SK-N-SH (cell line): ENCODE data around the gene ERC1.

Experiments used
- CTCF ChIP-seq: fragments of 200-600 bp; sonication (generic); IDR thresholded peaks from 2 replicates; pipeline ENCODE4 v1.6.1; 2017; ENCODE audit warnings: antibody characterized with exemption, mild to moderate bottlenecking, moderate library complexity
- ELF1 ChIP-seq: IDR thresholded peaks from 2 replicates; pipeline ENCODE4 v1.4.0; 2012
- EP300 ChIP-seq, 2 experiments: IDR thresholded peaks; 2 replicates each; pipeline versions ENCODE4 v1.4.0 to v1.6.1; 2012; ENCODE audit warnings: borderline replicate concordance in 1 of 2, low read depth in 1 of 2, low read length in 1 of 2
- EZH2phosphoT487 ChIP-seq: fragments of 200-600 bp; sonication (generic); IDR thresholded peaks from 2 replicates; pipeline ENCODE4 v1.6.1; 2017; ENCODE audit warnings: low read depth, mixed run types, mild to moderate bottlenecking, antibody characterized with exemption, moderate library complexity, borderline replicate concordance
- GATA2 ChIP-seq: sonication (generic); formaldehyde crosslinking; IDR thresholded peaks from 2 replicates; pipeline ENCODE4 v1.5.0; 2020; ENCODE audit warnings: mild to moderate bottlenecking, missing genetic modification reagents
- MEF2A ChIP-seq: IDR thresholded peaks from 2 replicates; pipeline ENCODE4 v1.4.0; 2012; ENCODE audit warnings: low read depth, borderline replicate concordance
- MXI1 ChIP-seq: IDR thresholded peaks from 2 replicates; pipeline ENCODE4 v1.6.1; 2012; ENCODE audit warnings: mild to moderate bottlenecking, low read depth, low read length, improper control_type of control experiment
- NFIC ChIP-seq: IDR thresholded peaks from 2 replicates; pipeline ENCODE4 v1.4.0; 2012; ENCODE audit warnings: borderline replicate concordance
- POLR2AphosphoS5 ChIP-seq: IDR thresholded peaks from 2 replicates; pipeline ENCODE4 v1.6.1; 2012; ENCODE audit warnings: low read depth, low read length
- RAD21 ChIP-seq: IDR thresholded peaks from 2 replicates; pipeline ENCODE4 v1.6.1; 2012; ENCODE audit warnings: mild to moderate bottlenecking, low read length
- REST ChIP-seq: IDR thresholded peaks from 2 replicates; pipeline ENCODE4 v1.6.1; 2012; ENCODE audit warnings: mild to moderate bottlenecking, low read depth, low read length, moderate library complexity
- SIN3A ChIP-seq: IDR thresholded peaks from 2 replicates; pipeline ENCODE4 v1.6.1; 2012; ENCODE audit warnings: low read depth, mild to moderate bottlenecking, low read length, moderate library complexity, borderline replicate concordance
- TAF1 ChIP-seq: IDR thresholded peaks from 2 replicates; pipeline ENCODE4 v1.6.1; 2012; ENCODE audit warnings: low read depth, mild to moderate bottlenecking, low read length, moderate library complexity, borderline replicate concordance

GRCh38 chr12:1373901-1374735, 383.1 kb downstream of the ERC1 start:
- TF ChIP-seq CTCF (no peak), TAF1 (no peak), RAD21 (no peak), EZH2phosphoT487 (no peak), SIN3A (no peak), MEF2A (no peak), POLR2AphosphoS5 (no peak), EP300 (IDR thresholded peaks at IDR 0.05; ENCODE audit: borderline replicate concordance in 1 of 2, low read depth in 1 of 2, low read length in 1 of 2) (no peak), GATA2 (CRISPR knock-in tag) (no peak), MXI1 (no peak), NFIC (no peak), REST (no peak), ELF1 (no peak)
